ENCODE results near the gene SPSB3.

DNA sequence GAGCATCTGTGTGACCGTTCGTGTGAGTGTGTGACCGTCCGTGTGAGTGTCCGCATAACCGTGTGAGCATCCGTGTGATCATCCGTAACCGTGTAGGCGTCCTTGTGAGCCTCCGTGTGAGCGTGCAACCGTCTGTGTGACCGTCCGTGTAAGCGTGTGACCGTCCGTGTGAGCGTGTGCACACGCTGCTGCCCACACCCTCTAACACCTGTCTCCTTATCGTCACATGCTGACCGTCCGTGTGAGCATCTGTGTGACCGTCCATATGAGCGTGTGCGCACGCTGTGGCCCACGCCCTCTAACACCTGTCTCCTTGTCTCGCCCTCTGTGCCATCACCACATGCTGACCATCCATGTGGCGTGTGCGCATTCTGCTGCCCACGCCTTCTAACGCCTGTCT lies 42.1 kb downstream of the SPSB3 start:
- TF ChIP-seq, protein P1, sequence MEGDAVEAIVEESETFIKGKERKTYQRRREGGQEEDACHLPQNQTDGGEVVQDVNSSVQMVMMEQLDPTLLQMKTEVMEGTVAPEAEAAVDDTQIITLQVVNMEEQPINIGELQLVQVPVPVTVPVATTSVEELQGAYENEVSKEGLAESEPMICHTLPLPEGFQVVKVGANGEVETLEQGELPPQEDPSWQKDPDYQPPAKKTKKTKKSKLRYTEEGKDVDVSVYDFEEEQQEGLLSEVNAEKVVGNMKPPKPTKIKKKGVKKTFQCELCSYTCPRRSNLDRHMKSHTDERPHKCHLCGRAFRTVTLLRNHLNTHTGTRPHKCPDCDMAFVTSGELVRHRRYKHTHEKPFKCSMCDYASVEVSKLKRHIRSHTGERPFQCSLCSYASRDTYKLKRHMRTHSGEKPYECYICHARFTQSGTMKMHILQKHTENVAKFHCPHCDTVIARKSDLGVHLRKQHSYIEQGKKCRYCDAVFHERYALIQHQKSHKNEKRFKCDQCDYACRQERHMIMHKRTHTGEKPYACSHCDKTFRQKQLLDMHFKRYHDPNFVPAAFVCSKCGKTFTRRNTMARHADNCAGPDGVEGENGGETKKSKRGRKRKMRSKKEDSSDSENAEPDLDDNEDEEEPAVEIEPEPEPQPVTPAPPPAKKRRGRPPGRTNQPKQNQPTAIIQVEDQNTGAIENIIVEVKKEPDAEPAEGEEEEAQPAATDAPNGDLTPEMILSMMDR (optimal IDR thresholded peaks at IDR 0.05 in 1 of 3, IDR thresholded peaks at IDR 0.05 in 1 of 3, conservative IDR thresholded peaks at IDR 0.05 in 1 of 3; ENCODE audit: extremely low read depth in 1 of 3, insufficient read depth in 2 of 3, low read length in 3 of 3): no peak
- no peak for TF ChIP-seq EZH2 (IDR thresholded peaks at IDR 0.05; ENCODE audit: low read length)
